ENCODE results near the gene CEP131.

CEP131 gene

GRCh38 chr17:81222906-81223761 lies at the start of gene CEP131:
Gene CEP131 (minus strand): TSS chr17:81222965. CDS start chr17:81220056, 2,909 bp downstream.
- in situ Hi-C loops (cut with MboI; ENCODE audit: low sequenced_read_pairs, unreplicated experiment): no loop called here
- no peak for TF ChIP-seq CTCF (IDR thresholded peaks at IDR 0.05; ENCODE audit: borderline replicate concordance, control extremely low read depth, extremely low read depth, insufficient read depth, missing control alignments)
- peak; percentile 100 for DNase-seq (ENCODE audit: low spot score)

GRCh38 chr17:81271226-81271625 lies 48.5 kb upstream of the CEP131 start:
- no peak for DNase-seq (ENCODE audit: low spot score)
- in situ Hi-C loops (cut with MboI; ENCODE audit: low sequenced_read_pairs, unreplicated experiment): no loop called here
- no peak for TF ChIP-seq CTCF (IDR thresholded peaks at IDR 0.05; ENCODE audit: borderline replicate concordance, control extremely low read depth, extremely low read depth, insufficient read depth, missing control alignments)

- no peak for TF ChIP-seq CTCF (IDR thresholded peaks at IDR 0.05; ENCODE audit: borderline replicate concordance, control extremely low read depth, extremely low read depth, insufficient read depth, missing control alignments)
- no peak for DNase-seq (ENCODE audit: low spot score)
- in situ Hi-C loops (cut with MboI; ENCODE audit: low sequenced_read_pairs, unreplicated experiment): no loop called here
Observed at GRCh38 chr17:81270279-81270678, 47.5 kb upstream of the CEP131 start.

GRCh38 chr17:81267390-81268067 lies 44.8 kb upstream of the CEP131 start:
- no peak for TF ChIP-seq CTCF (IDR thresholded peaks at IDR 0.05; ENCODE audit: borderline replicate concordance, control extremely low read depth, extremely low read depth, insufficient read depth, missing control alignments)
- no peak for DNase-seq (ENCODE audit: low spot score)
- in situ Hi-C loops (cut with MboI; ENCODE audit: low sequenced_read_pairs, unreplicated experiment): no loop called here

- DNase-seq (ENCODE audit: low spot score): no peak
- TF ChIP-seq CTCF (IDR thresholded peaks at IDR 0.05; ENCODE audit: borderline replicate concordance, control extremely low read depth, extremely low read depth, insufficient read depth, missing control alignments): no peak
- in situ Hi-C loops (cut with MboI; ENCODE audit: low sequenced_read_pairs, unreplicated experiment): no loop called here
Observed at GRCh38 chr17:81265576-81265975, 42.8 kb upstream of the CEP131 start.

GRCh38 chr17:81264640-81265039 lies 41.9 kb upstream of the CEP131 start:
- no peak for TF ChIP-seq CTCF (IDR thresholded peaks at IDR 0.05; ENCODE audit: borderline replicate concordance, control extremely low read depth, extremely low read depth, insufficient read depth, missing control alignments)
- no peak for DNase-seq (ENCODE audit: low spot score)
- in situ Hi-C loops (cut with MboI; ENCODE audit: low sequenced_read_pairs, unreplicated experiment): no loop called here

Data from GM13976 (cell line).